NCI-H345 (cell line): ENCODE measurements around the gene AMIGO2.

ENCODE experiments used
- DNase-seq: peaks from one replicate; lab custom pipeline; 2025; lab: John Stamatoyannopoulos, UW

The AMIGO2 gene

DNA sequence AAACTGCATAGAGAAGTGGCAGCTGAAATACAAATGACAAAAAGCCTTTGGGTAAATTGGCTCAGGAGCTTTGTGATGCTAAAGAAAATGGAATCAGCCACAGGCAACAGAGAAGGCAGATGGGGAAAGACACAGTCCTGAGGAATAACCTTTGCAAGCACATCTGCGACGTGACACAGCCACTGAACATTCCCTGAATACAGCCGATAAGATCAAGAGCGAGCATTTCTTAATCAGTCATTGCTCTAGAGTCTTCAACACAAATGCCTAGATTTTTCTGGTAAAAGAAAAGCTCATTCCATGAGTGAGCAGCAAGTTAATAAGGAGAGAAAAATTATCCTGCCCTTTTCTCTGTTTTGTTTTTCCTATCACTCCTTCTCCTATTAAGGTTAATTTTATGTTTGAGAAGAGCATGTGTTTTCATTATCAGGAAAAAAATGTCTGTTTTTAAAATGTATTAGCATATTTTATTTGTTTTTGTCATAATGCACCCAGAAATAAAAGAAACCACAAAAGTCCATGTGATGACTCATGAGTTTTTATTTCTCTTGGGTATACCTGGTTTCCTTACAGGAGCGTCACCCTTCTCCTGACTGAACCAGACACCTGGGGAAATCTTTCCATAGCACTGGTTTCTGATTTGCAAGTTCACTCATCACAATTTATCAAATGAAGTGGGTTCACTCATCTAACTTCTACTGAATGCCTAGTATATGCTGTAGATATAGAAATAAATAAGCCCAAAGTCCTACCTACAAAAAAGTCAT lies 45.8 kb downstream of the AMIGO2 start:
- DNase-seq = no peak

DNA sequence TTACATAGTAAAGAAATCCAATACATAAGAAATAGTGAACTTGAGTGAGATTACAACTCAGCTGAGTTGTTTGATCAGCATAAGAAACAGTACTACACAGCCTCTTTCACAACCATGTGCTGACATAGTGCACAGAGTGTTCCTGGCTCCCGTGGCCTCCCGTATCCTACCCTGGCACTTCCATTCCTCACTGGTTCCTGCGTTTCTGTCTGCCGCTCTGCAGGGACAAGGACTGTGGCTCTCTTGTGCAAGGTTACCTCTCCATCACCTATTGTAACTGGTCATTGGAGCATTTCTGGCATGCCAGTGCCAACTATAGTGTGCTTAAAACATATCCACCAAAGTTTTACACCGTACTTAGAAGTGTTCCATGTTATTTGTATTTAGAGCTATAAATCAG lies 46.7 kb downstream of the AMIGO2 start:
- DNase-seq = no peak

DNA sequence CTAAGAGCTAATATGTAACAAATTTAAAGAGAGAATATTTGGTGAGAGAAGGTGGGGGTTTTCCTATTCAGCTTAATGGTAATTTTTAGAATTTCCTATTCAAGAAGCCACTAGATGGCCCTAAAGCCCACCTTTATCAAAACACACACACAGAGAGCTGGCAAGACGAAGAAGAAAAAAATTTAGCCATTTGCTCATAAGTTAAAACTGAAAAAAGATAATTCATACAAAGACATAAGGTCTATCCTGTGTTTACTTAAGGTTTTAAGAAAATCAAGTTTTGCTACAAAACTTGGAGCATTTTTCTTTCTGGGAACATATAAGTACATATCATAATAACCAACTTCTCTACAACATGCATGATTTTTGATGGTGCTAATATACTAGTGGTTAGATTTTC lies 47.1 kb downstream of the AMIGO2 start:
- DNase-seq = peak; percentile 24

DNA sequence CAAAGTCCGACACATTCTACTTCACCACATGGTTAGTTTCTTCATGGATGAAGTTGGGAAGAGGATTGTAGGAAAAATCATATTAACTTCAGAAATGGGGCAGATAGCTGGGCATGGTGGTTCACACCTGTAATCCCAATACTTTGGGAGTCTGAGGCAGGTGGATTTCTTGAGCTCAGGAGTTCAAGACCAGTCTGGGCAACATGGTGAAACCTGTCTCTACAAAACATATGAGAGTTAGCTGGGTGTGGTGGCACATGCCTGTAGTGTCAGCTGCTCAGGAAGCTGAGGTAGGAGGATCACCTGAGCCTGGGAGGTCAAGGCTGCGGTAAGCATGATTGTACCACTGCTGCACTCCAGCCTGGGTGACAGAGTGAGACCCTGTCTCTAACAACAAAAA lies 49.9 kb downstream of the AMIGO2 start:
- DNase-seq = no peak

DNA sequence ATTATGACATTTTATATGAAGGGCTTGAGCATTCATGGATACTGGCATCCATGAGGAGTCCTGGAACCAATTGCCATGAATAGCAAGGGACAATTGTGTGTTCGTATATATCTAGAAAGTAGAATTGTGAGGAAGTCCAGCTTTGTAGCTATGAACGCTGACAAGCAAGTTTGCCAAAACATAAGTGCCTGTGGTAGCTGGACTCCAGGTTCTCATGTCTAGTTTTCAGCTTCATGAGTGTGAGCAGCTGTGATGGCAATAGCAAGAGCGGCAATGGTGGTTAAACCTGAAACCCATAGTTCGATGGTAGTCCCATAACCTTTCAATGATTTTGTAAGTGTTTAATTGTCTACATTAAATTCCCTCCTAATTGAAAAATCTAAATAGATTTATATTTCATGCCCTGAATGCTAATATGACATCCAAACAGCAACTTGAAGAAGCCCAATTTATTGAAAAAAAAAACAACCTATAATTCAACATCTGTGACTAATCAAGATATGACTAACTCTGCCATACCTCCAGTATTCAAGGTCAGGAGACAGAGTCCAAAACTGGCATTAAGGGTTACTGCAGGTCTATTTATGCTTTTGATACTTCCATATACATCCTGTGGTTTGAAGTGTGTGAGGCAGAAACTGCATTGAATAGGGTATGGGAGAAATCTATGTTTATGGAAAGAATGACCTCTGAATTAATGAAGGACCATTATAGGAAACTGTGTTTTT lies 50.6 kb downstream of the AMIGO2 start:
- no peak for DNase-seq

DNA sequence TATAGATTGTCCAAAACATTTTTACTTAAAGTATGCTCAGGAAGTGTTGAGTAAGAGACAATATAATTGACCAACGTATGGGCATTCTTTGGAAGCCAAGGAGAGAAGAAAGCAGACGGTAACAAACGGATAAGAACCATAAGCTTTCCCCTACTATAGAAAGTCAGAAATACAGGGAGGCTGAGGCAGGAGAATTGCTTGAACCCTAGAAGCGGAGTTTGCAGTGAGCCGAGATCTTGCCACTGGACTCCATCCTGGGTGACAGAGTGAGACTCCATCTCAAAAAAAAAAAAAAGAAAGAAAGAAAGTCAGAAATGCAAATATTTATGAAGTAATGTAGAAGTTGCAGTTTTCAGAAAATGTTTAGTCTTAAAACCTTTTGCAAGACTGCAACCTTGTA lies 51.6 kb downstream of the AMIGO2 start:
- DNase-seq = no peak
